Gastroesophageal sphincter (tissue), 3 donors: Measurements from ENCODE around the gene KNL1.

Source experiments
- EP300 ChIP-seq: sonication (generic); formaldehyde crosslinking; IDR thresholded peaks from one replicate; pipeline ENCODE4 v1.6.1; 2017; ENCODE audit warnings: antibody characterized with exemption, mild to moderate bottlenecking
- POLR2A ChIP-seq, 2 donors: fragments of 450-650 bp; IDR thresholded peaks; one replicate each; pipeline ENCODE4 v1.6.1; 2017; ENCODE audit warnings: antibody characterized with exemption in 2 of 2, mild to moderate bottlenecking in 2 of 2, moderate library complexity in 1 of 2
- POLR2AphosphoS5 ChIP-seq: sonication (generic); formaldehyde crosslinking; IDR thresholded peaks from one replicate; pipeline ENCODE4 v1.6.1; 2017; ENCODE audit warnings: antibody characterized with exemption
- TF ChIP-seq, protein P1 (sequence below), 4 experiments: fragments of 200-600 bp in 2 of 4; fragments of 450-650 bp in 2 of 4; sonication (generic) in 1 of 4; IDR thresholded peaks; one replicate each; pipeline ENCODE4 v1.5.1; 2017 to 2019; ENCODE audit warnings: antibody characterized with exemption in 4 of 4, mild to moderate bottlenecking in 2 of 4, moderate library complexity in 2 of 4

DNA sequence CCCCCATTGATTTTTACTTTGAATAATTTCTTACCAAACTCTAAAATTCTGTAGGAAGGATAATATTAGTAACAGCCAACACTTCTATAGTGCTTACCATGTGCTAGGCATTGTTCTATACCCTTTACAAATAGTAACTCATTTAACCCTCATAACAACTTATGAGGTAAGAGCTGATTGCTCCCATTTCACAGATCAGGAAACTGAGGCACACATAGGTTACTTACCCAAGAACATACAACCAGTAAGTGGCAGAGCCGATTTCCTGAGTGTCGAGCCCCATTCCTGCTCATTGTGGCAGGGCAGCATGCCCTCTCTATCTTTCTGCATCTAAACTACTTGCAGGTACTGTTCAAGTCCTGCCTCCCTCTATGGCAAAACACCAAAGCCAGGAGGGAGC lies 38.2 kb upstream of the KNL1 start:
- TF ChIP-seq POLR2AphosphoS5 (no peak), POLR2A (IDR thresholded peaks at IDR 0.05) (no peak), EP300 (no peak)
- TF ChIP-seq, protein P1, sequence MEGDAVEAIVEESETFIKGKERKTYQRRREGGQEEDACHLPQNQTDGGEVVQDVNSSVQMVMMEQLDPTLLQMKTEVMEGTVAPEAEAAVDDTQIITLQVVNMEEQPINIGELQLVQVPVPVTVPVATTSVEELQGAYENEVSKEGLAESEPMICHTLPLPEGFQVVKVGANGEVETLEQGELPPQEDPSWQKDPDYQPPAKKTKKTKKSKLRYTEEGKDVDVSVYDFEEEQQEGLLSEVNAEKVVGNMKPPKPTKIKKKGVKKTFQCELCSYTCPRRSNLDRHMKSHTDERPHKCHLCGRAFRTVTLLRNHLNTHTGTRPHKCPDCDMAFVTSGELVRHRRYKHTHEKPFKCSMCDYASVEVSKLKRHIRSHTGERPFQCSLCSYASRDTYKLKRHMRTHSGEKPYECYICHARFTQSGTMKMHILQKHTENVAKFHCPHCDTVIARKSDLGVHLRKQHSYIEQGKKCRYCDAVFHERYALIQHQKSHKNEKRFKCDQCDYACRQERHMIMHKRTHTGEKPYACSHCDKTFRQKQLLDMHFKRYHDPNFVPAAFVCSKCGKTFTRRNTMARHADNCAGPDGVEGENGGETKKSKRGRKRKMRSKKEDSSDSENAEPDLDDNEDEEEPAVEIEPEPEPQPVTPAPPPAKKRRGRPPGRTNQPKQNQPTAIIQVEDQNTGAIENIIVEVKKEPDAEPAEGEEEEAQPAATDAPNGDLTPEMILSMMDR (IDR thresholded peaks at IDR 0.05): no peak
